Measurements from ENCODE around the gene PVALB.

The PVALB gene

GRCh38 chr22:36763576-36763975 lies 53.3 kb downstream of the PVALB start:
- TF ChIP-seq REST (IDR thresholded peaks at IDR 0.05; ENCODE audit: low read depth) (no peak), TCF12 (IDR thresholded peaks at IDR 0.05; ENCODE audit: low read depth) (no peak), FOXM1 (IDR thresholded peaks at IDR 0.05; ENCODE audit: borderline replicate concordance, low read depth) (no peak), YY1 (IDR thresholded peaks at IDR 0.05; ENCODE audit: low read depth) (no peak), MAX (IDR thresholded peaks at IDR 0.05) (no peak), CREB1 (IDR thresholded peaks at IDR 0.05; ENCODE audit: low read depth) (no peak), TAF1 (IDR thresholded peaks at IDR 0.05; ENCODE audit: low read depth) (no peak), ZBTB7A (IDR thresholded peaks at IDR 0.05; ENCODE audit: low read depth) (no peak), EP300 (IDR thresholded peaks at IDR 0.05; ENCODE audit: borderline replicate concordance) (no peak), RAD21 (IDR thresholded peaks at IDR 0.05; ENCODE audit: low read depth) (no peak)

GRCh38 chr22:36762687-36763260 lies 54.1 kb downstream of the PVALB start:
- no peak for TF ChIP-seq TCF12 (IDR thresholded peaks at IDR 0.05; ENCODE audit: low read depth)
- no peak for TF ChIP-seq YY1 (IDR thresholded peaks at IDR 0.05; ENCODE audit: low read depth)
- no peak for TF ChIP-seq USF1 (IDR thresholded peaks at IDR 0.05)
- TF ChIP-seq CEBPB (IDR thresholded peaks at IDR 0.05) = no peak
- no peak for TF ChIP-seq TEAD4 (IDR thresholded peaks at IDR 0.05)
- no peak for TF ChIP-seq MAX (IDR thresholded peaks at IDR 0.05)
- no peak for TF ChIP-seq CREB1 (IDR thresholded peaks at IDR 0.05; ENCODE audit: low read depth)
- no peak for TF ChIP-seq FOXM1 (IDR thresholded peaks at IDR 0.05; ENCODE audit: borderline replicate concordance, low read depth)
- no peak for TF ChIP-seq NFIC (IDR thresholded peaks at IDR 0.05)

GRCh38 chr22:36761553-36762240 lies 55.1 kb downstream of the PVALB start:
- TF ChIP-seq TCF12 (IDR thresholded peaks at IDR 0.05; ENCODE audit: low read depth) (no peak), CREB1 (IDR thresholded peaks at IDR 0.05; ENCODE audit: low read depth) (no peak), EP300 (IDR thresholded peaks at IDR 0.05; ENCODE audit: borderline replicate concordance) (no peak), ZBTB7A (IDR thresholded peaks at IDR 0.05; ENCODE audit: low read depth) (no peak), FOXM1 (IDR thresholded peaks at IDR 0.05; ENCODE audit: borderline replicate concordance, low read depth) (no peak), MAX (IDR thresholded peaks at IDR 0.05) (no peak), EGR1 (IDR thresholded peaks at IDR 0.05) (no peak), USF1 (IDR thresholded peaks at IDR 0.05) (no peak), TAF1 (IDR thresholded peaks at IDR 0.05; ENCODE audit: low read depth) (no peak), RAD21 (IDR thresholded peaks at IDR 0.05; ENCODE audit: low read depth) (no peak), YY1 (IDR thresholded peaks at IDR 0.05; ENCODE audit: low read depth) (no peak), TEAD4 (IDR thresholded peaks at IDR 0.05) (no peak), REST (IDR thresholded peaks at IDR 0.05; ENCODE audit: low read depth) (no peak), NFIC (IDR thresholded peaks at IDR 0.05) (no peak)

GRCh38 chr22:36760786-36761185 lies 56.0 kb downstream of the PVALB start:
- TF ChIP-seq EGR1 (IDR thresholded peaks at IDR 0.05) = no peak
- TF ChIP-seq NFIC (IDR thresholded peaks at IDR 0.05) = no peak
- no peak for TF ChIP-seq TAF1 (IDR thresholded peaks at IDR 0.05; ENCODE audit: low read depth)
- TF ChIP-seq REST (IDR thresholded peaks at IDR 0.05; ENCODE audit: low read depth) = no peak
- no peak for TF ChIP-seq TCF12 (IDR thresholded peaks at IDR 0.05; ENCODE audit: low read depth)
- TF ChIP-seq TEAD4 (IDR thresholded peaks at IDR 0.05) = no peak
- TF ChIP-seq USF1 (IDR thresholded peaks at IDR 0.05) = no peak
- TF ChIP-seq EP300 (IDR thresholded peaks at IDR 0.05; ENCODE audit: borderline replicate concordance) = no peak
- no peak for TF ChIP-seq MAX (IDR thresholded peaks at IDR 0.05)
- no peak for TF ChIP-seq CEBPB (IDR thresholded peaks at IDR 0.05)

All from Ishikawa (cell line).